Panc1 (cell line): Measurements from ENCODE around the gene UACA.

Source experiments
- POLR2AphosphoS5 ChIP-seq: IDR thresholded peaks from 2 replicates; pipeline ENCODE4 v1.6.1; 2012; ENCODE audit warnings: mild to moderate bottlenecking, low read depth, low read length, moderate library complexity
- SIN3A ChIP-seq: IDR thresholded peaks from 2 replicates; pipeline ENCODE4 v1.6.1; 2012; ENCODE audit warnings: low read depth, mild to moderate bottlenecking, low read length, moderate library complexity, borderline replicate concordance; ENCODE audit not compliant: insufficient read depth
- TCF7L2 ChIP-seq: IDR thresholded peaks from 2 replicates; pipeline ENCODE4 v1.6.1; 2011; ENCODE audit warnings: mild to moderate bottlenecking, low read depth, low read length, inconsistent platforms
- TF ChIP-seq, protein P1 (sequence below): fragments of 450-650 bp; IDR thresholded peaks from 2 replicates; pipeline ENCODE4 v1.5.1; 2017; ENCODE audit warnings: mild to moderate bottlenecking
- TF ChIP-seq, protein P2 (sequence below), 2 experiments: IDR thresholded peaks; 2 replicates each; pipeline ENCODE4 v1.6.1; 2011 to 2012; ENCODE audit warnings: low read depth in 2 of 2, control low read depth in 1 of 2, low read length in 1 of 2, mild to moderate bottlenecking in 1 of 2, moderate library complexity in 1 of 2; ENCODE audit not compliant: insufficient read depth in 1 of 2

DNA sequence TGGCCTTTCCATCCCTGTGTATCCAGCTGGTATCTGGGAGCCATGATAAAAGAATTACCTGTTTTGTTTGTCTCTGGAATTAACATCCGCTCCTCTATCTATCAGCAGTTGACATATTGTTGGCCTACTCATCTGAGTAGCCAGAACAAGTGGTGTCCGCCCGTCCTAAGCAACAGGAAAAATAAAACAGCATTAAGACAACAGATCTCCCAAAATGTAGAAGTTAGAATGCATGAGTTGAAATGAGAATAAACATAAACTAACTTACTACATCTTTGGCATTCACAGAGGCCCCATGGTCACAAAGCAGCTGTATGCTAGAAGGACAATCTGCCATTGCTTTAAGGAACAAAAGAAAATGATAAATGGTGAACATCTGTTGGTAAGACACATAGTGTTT is 75.9 kb downstream of the UACA start:
- TF ChIP-seq POLR2AphosphoS5 (no peak), TCF7L2 (no peak), SIN3A (no peak)
- TF ChIP-seq, protein P1, sequence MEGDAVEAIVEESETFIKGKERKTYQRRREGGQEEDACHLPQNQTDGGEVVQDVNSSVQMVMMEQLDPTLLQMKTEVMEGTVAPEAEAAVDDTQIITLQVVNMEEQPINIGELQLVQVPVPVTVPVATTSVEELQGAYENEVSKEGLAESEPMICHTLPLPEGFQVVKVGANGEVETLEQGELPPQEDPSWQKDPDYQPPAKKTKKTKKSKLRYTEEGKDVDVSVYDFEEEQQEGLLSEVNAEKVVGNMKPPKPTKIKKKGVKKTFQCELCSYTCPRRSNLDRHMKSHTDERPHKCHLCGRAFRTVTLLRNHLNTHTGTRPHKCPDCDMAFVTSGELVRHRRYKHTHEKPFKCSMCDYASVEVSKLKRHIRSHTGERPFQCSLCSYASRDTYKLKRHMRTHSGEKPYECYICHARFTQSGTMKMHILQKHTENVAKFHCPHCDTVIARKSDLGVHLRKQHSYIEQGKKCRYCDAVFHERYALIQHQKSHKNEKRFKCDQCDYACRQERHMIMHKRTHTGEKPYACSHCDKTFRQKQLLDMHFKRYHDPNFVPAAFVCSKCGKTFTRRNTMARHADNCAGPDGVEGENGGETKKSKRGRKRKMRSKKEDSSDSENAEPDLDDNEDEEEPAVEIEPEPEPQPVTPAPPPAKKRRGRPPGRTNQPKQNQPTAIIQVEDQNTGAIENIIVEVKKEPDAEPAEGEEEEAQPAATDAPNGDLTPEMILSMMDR, result no peak
- TF ChIP-seq, protein P2, sequence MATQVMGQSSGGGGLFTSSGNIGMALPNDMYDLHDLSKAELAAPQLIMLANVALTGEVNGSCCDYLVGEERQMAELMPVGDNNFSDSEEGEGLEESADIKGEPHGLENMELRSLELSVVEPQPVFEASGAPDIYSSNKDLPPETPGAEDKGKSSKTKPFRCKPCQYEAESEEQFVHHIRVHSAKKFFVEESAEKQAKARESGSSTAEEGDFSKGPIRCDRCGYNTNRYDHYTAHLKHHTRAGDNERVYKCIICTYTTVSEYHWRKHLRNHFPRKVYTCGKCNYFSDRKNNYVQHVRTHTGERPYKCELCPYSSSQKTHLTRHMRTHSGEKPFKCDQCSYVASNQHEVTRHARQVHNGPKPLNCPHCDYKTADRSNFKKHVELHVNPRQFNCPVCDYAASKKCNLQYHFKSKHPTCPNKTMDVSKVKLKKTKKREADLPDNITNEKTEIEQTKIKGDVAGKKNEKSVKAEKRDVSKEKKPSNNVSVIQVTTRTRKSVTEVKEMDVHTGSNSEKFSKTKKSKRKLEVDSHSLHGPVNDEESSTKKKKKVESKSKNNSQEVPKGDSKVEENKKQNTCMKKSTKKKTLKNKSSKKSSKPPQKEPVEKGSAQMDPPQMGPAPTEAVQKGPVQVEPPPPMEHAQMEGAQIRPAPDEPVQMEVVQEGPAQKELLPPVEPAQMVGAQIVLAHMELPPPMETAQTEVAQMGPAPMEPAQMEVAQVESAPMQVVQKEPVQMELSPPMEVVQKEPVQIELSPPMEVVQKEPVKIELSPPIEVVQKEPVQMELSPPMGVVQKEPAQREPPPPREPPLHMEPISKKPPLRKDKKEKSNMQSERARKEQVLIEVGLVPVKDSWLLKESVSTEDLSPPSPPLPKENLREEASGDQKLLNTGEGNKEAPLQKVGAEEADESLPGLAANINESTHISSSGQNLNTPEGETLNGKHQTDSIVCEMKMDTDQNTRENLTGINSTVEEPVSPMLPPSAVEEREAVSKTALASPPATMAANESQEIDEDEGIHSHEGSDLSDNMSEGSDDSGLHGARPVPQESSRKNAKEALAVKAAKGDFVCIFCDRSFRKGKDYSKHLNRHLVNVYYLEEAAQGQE (IDR thresholded peaks at IDR 0.05; ENCODE audit: insufficient read depth in 1 of 2, low read depth in 2 of 2, low read length in 1 of 2), result no peak
